GM19239 (cell line): ENCODE measurements around the gene ZBED5.
A peak's percentile ranks its signal among the peaks of the same experiment; 100 is the strongest.
"Not testable (repeated sequence)": the region's sequence is repeated elsewhere in the genome, so short reads cannot be mapped to it uniquely, and the experiment has no call there.

Experiments used
- DNase-seq: peaks from one replicate; pipeline ENCODE4 v3.0.0; 2011; ENCODE audit warnings: low spot score; ENCODE audit not compliant: insufficient read length
- FAIRE-seq: peaks from 2 replicates; lab custom pipeline; 2011; peaks lifted over from hg19 to GRCh38; lab: Jason Lieb, UNC

Gene ZBED5

DNA sequence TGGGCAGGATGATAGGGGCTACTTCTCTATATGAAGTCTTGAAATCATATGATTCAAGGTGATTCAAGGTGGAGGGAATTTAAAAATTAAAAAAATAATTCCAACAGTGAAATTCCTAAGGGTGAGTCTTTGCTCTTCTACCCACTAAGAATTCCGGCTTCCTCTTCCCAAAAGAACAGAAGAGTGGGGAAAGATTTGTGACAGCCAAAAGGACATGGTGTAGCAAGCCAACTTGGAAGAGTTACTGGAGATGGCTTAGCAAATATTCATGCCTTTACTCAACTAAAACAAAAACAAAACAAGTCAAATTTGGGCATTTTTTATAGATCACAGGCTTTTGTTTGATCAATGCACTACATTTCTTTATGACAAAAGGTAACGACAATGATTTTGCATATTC lies 12.3 kb downstream of the ZBED5 start:
- no peak for FAIRE-seq
- no peak for DNase-seq

DNA sequence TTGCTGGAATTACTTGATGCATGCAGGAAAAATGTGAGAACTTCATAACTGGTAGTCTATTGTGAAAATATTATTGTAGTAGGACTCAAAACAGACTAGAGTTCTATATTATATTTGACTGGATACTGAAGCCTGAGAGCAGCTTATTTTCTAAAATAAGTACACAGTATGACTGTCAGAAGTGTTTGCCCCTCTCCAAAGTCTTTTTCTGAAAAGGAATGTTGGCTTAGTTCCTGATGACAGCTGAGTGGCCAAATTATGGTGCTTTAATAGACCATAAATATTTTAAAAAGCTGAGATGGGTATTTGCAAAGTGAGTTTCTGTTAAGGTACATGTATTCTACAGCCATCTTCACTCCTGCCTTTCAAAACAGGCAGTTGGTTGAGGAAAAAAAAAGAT lies 13.1 kb downstream of the ZBED5 start:
- DNase-seq (no peak), FAIRE-seq (no peak)

DNA sequence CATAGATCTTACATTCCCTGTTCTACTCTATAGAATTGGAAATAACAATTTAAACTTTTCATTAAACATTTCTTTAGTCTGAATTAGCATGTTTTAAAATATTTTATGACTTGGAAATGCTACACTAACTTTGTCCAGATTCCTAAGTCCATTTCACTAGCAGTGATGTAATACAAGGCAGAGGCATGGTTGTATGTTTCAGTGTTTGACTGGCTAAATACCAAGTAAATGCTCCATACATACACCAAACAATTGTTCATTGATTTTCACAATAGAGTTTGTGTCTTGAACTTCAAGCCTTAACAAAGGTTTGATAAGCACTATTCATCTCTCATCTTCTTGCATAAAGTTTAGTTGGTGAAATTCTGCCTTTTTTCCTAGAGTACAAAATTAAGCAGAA lies 13.5 kb downstream of the ZBED5 start:
- DNase-seq, result no peak
- no peak for FAIRE-seq

DNA sequence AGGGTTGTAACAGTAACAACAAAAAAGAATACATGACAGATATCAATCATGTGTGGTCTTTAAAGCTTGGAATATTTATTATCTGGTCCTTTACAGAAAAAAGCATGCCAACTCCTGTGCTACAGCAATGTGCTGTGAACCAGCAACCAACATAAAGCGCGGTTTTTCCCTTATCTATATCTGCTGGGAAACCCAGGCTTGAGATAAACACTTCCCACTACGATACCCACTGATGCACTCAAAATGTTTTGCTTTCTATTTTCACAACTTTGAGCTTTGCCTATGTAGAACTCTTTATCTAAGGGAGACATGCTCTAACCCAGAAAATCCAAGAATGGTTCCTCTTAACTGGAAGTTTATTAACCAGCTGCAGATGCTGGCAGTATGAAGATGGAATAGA lies 19.0 kb downstream of the ZBED5 start:
- DNase-seq, result no peak
- no peak for FAIRE-seq

- DNase-seq, result no peak
- no peak for FAIRE-seq
These were observed 19.8 kb downstream of the ZBED5 start for GRCh38 chr11:10838083-10838482.

DNA sequence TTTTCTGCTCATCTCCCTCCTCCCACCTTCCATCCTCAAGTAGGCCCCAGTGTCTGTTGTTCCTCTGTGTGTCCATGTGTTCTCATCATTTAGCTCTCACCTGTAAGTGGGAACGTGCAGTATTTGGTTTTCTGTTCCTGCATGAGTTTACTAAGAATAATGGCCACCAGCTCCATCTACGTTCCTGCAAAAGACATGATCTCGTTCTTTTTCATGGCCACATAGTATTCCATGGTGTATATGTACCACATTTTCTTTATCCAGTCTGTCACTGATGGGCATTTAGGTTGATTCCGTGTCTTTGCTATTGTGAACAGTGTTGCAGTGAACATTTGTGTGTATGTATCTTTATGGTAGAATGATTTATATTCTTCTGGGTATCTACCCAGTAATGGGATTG lies 21.0 kb downstream of the ZBED5 start:
- not testable (repeated sequence) for DNase-seq, FAIRE-seq

GRCh38 chr11:10829139-10829538 lies 28.7 kb downstream of the ZBED5 start:
- FAIRE-seq, result no peak
- no peak for DNase-seq

GRCh38 chr11:10828402-10828801 lies 29.5 kb downstream of the ZBED5 start:
- DNase-seq (no peak), FAIRE-seq (no peak)

DNA sequence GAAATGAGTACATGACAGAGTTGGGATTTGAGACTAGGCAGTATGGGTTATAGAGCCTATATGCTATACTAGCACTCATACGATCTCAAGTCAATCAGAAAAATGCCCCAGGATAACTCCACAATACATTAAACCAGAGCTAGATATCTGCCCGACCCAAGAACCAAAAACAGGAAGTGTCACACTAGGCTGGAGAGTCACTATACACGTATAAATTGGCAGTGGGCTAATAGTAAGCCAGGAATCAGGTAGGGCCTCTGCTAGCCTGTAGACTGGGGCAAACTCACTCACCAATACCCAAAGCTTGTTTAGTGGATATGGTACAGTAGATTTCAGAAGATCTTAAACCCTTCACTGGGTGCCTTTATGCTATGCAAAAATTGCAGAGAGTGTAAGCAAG lies 33.0 kb downstream of the ZBED5 start:
- DNase-seq, result no peak
- FAIRE-seq, result peak; percentile 94

DNA sequence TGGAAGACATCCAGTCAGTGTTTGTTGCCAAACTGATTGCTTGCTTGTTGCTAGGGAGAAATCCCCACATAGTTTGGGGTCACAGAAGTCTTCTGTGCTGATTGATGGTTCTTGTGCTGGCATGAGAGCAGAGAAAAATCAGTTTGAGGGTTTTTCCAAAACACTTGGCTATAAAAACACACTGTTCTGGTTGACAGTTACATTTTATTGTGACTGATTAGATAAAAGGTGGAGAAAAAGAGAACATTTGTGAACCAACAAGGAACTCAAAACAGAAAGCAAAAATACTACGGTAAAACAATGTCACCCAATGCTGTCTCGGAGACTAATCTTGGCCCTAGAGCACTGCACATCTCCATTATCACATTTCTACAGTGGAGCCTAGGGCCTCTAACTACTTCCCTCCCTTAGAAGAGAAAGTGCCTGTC lies 34.7 kb downstream of the ZBED5 start:
- DNase-seq (no peak), FAIRE-seq (peak; percentile 40)

DNA sequence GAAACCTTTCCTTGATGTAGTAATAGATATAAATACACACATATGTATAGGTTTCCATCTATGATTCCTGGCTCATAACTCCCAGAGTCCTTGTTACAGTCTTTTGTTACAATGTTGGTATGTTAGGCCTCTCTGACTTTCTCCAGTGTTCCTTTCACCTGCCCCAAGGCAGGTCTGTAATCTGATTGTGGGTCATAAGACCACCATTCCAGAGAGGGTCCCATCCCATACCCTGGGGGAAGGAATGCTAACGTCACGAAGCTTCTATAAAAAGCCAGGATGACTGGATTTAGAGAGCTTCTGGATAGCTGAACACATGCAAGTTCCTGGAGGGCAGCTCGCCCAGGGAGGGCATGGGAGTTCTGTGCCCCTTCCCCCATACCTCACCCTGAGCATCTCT lies 35.4 kb downstream of the ZBED5 start:
- DNase-seq, FAIRE-seq: not testable (repeated sequence)

DNA sequence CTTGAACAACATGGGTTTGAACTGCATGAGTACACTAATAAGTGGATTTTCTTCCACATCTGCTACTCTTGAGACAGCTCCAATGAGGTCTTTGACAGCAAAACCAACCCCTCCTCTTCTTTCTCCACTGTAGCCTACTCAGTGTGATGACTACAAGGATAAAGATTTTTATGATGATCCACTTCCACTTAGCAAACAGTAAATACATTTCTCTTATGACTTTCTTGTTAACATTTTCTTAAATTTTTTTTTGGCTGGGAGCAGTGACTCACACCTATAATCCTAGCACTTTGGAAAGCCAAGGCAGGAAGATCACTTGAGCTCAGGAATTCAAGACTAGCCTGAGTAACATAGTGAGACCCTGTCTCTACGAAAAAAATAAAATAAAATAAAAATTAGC lies 39.3 kb downstream of the ZBED5 start:
- no peak for DNase-seq
- no peak for FAIRE-seq

DNA sequence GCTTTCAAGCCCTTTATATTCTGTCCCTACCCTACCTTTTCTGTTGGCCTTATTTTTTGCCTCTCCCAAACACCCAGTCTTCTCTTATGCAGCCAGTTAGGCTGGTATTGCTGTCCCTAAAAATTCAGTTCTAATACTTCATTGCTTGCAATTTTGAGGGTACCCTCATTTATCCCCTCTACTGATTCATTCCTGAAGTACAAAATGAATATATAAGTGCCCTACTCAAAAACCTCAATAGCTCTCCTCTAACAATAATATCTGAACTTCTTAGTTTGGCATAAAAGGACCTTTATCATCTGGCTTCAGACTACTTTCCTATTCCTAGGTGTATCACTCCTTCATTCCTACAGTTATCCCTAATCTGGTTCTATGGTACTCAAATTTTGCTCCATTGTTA lies 43.9 kb downstream of the ZBED5 start:
- no peak for FAIRE-seq
- no peak for DNase-seq

GRCh38 chr11:10809373-10810160 lies 48.3 kb downstream of the ZBED5 start:
- DNase-seq (no peak), FAIRE-seq (peak; percentile 66)

GRCh38 chr11:10808553-10809372 lies 49.1 kb downstream of the ZBED5 start, which contains the start of gene EIF4G2:
EIF4G2 (minus strand) TSS chr11:10808926.
- FAIRE-seq (peak; percentile 97), DNase-seq (peak; percentile 87)

DNA sequence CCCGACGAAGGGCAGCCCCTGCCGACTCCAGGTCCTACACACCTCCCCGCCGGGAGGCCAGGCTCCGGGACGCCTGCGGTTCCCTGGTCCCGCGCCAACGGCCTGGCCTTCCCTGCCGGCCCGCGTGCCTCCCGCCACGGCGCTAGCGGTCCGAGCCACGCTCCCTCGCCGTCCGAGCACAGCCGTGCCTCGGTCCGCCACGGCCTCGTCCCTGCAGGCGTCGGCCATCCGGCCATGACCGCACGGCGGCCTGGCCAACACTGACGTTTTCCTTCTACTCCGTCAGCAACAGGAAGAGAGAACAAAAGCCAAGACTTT lies 49.7 kb downstream of the ZBED5 start:
- no peak for DNase-seq
- no peak for FAIRE-seq

DNA sequence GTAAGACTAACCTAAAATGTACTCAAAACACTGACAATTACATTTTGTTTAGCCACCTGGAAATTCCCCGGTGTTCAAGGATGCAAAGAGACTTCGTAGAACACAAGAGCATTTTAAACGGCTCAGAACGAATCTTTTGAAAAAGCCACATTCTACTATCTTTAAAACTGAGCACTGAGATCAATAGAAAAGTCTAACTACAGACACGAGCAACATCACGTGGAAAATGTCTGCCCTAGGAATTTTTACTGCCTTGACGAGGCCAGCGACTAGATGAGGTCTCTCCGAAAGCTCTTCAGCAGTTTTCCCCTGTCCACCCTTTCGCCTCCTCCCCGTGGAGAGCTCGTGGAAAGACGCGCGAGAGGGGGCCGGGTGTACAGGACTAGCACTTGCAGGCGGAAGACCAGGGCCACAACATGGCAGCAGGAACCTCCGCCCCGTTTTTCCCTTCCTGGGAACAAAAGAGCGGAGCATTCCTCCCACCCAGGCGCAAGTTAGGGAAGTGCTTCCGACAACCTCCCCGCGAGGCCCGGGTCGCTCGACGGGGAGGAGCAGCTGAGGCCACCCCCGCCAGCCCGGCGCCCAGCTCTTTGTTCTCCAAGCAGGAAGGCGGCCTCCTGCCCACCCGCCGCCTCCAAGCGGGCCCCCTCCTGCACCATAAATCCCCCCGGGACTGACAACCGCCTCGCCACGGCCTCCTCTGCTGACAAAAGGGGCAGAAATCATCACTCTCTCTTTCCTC lies 50.2 kb downstream of the ZBED5 start:
- FAIRE-seq, result no peak
- DNase-seq, result no peak

- FAIRE-seq (no peak), DNase-seq (no peak)
These were observed 51.6 kb downstream of the ZBED5 start for GRCh38 chr11:10806206-10806605.

DNA sequence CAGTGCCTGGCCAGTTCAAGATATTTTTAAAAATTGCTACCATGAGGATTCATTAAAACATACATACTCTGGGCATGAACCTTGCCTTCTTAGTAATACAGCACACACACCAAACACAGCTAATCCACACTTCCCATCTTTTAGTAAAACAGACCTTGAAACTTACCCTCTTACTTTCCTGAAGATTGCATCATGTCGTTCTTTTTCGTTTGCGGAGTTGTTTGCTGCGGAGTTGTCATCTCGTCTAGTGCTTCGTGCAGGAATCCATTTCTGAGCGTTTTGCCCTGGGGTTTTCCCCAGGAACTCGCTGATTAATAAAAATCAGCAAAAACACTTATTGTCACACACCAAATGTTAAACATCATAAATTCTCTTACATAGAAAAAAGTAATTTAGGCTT lies 52.1 kb downstream of the ZBED5 start:
- no peak for FAIRE-seq
- DNase-seq, result no peak

DNA sequence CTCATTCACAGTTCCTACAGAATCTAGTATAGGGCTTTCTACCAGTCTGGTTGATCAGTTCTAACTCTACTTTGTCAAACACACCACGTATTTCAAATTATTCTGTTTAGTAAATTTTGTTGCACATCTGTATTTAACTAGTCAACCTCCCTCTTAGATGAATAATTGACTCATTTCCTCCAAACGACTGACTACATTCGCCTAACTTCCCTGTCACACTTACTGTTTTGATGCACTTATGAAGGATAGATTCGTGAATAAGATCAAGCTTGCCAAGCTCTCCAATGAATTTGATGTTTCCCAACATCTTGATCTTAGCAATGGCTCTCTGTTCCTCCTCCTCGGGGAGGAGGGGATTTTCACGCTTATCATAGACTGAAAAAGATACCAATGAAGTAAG lies 54.2 kb downstream of the ZBED5 start:
- FAIRE-seq, result no peak
- no peak for DNase-seq
